Stimulated activated CD8-positive, alpha-beta memory T cell treated with anti-CD3 and anti-CD28 coated beads, Interleukin-2, amount 100 ng/mL, for 48 hours (primary cell): Measurements from ENCODE around the gene SLC15A3.
A peak's percentile ranks its signal among the peaks of the same experiment; 100 is the strongest.

Source experiments
- DNase-seq, 2 donors: peaks; one replicate each; pipeline ENCODE4 v3.0.0-alpha.2; 2020; ENCODE audit warnings: low read depth in 2 of 2

Gene SLC15A3

GRCh38 chr11:60951904-60952741 lies at the start of gene SLC15A3:
Gene SLC15A3, minus strand, starts transcription at chr11:60952176. Its CDS starts 625 bp downstream, at chr11:60951551.
- DNase-seq: no peak

- DNase-seq: no peak
These were observed 48.5 kb upstream of the SLC15A3 start for GRCh38 chr11:61000426-61000825.

- DNase-seq: no peak
These were observed 44.6 kb upstream of the SLC15A3 start for GRCh38 chr11:60996381-60997138.

- no peak for DNase-seq
These were observed 43.8 kb upstream of the SLC15A3 start for GRCh38 chr11:60995798-60996197.

- DNase-seq: no peak
These were observed 42.6 kb upstream of the SLC15A3 start for GRCh38 chr11:60994541-60995080.

GRCh38 chr11:60993615-60994014 lies 41.6 kb upstream of the SLC15A3 start:
- DNase-seq: no peak

GRCh38 chr11:60992842-60993409 lies 41.0 kb upstream of the SLC15A3 start:
- DNase-seq: no peak

- no peak for DNase-seq
These were observed 39.5 kb upstream of the SLC15A3 start for GRCh38 chr11:60991457-60991856.

GRCh38 chr11:60989093-60989650 lies 37.2 kb upstream of the SLC15A3 start:
- no peak for DNase-seq

GRCh38 chr11:60988658-60989057 lies 36.7 kb upstream of the SLC15A3 start:
- no peak for DNase-seq

GRCh38 chr11:60987577-60988277 lies 35.8 kb upstream of the SLC15A3 start:
- DNase-seq: no peak

- DNase-seq: peak; percentile 76 to 81
These were observed 34.3 kb upstream of the SLC15A3 start for GRCh38 chr11:60985991-60986915.

- DNase-seq: no peak
These were observed 33.5 kb upstream of the SLC15A3 start for GRCh38 chr11:60985501-60985900.

- DNase-seq: no peak
These were observed 32.7 kb upstream of the SLC15A3 start for GRCh38 chr11:60984636-60985035.

- no peak for DNase-seq
These were observed 32.2 kb upstream of the SLC15A3 start for GRCh38 chr11:60984149-60984548.

- DNase-seq: no peak
These were observed 30.2 kb upstream of the SLC15A3 start for GRCh38 chr11:60982184-60982583.

GRCh38 chr11:60981515-60981914 lies 29.5 kb upstream of the SLC15A3 start:
- DNase-seq: no peak

GRCh38 chr11:60978546-60979380 lies 26.8 kb upstream of the SLC15A3 start:
- peak; percentile 62 to 76 for DNase-seq

GRCh38 chr11:60977836-60978235 lies 25.9 kb upstream of the SLC15A3 start:
- no peak for DNase-seq
